ENCODE results near the gene DNAJA3.

GRCh38 chr16:4381072-4381934 is 44.4 kb upstream of the DNAJA3 start:
- no peak for TF ChIP-seq CTCF (IDR thresholded peaks at IDR 0.05)
- no peak for TF ChIP-seq POLR2A (IDR thresholded peaks at IDR 0.05)
